ENCODE measurements around the gene RITA1.

DNA sequence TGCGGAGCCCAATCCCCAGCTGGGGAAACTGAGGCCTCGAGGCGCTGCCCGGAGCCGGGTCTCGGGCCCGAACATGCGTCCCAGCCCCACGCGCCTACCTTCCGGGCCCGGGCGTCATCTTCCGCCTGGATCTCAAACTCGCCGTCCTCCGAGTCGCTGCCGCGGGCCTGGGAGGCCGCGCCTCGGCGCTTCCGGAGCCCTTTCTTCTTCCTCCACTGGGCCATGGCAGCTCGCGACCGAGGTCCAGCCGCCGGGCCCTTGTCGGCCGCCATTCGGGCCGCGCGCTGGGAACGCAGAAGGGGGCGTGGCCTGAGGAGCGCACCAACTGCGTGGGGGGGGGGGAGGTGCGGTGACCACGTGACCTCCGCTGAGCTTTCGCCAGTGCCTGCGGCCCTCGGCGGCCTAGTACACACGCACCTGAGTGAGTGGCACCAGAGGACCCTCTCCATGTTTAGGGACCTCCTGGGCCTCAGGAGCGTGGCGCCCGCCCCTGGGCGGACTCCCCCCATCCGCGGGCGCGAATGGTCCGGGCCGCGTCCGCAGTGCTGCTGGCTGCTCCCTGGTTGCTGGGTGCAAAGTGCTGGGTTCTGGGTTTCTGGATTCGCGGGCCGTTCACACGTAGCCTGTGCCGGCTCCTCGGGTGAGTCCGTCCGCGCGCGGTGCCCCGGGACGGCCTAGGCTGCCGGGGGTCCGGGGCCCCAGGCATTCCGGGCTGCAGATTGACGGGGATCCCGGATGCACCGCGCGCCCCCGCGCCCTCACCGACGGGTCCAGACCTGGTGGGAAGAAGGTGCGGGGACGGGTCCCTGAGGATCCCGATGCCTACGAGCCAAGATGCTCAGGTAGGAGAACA lies at the start of gene RITA1, which contains the start of gene DDX54:
- TF ChIP-seq, protein P1, sequence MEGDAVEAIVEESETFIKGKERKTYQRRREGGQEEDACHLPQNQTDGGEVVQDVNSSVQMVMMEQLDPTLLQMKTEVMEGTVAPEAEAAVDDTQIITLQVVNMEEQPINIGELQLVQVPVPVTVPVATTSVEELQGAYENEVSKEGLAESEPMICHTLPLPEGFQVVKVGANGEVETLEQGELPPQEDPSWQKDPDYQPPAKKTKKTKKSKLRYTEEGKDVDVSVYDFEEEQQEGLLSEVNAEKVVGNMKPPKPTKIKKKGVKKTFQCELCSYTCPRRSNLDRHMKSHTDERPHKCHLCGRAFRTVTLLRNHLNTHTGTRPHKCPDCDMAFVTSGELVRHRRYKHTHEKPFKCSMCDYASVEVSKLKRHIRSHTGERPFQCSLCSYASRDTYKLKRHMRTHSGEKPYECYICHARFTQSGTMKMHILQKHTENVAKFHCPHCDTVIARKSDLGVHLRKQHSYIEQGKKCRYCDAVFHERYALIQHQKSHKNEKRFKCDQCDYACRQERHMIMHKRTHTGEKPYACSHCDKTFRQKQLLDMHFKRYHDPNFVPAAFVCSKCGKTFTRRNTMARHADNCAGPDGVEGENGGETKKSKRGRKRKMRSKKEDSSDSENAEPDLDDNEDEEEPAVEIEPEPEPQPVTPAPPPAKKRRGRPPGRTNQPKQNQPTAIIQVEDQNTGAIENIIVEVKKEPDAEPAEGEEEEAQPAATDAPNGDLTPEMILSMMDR (IDR thresholded peaks at IDR 0.05), result no peak
- TF ChIP-seq EP300 (IDR thresholded peaks at IDR 0.05), result no peak
